Fibroblast of lung (primary cell): Measurements from ENCODE around the gene CD226. TPM values are rescaled to one million over a fixed set of nuclear protein-coding genes. Genes with fewer than 3 reads are reported as not detected.

Experiments used
- DNase-seq, 2 donors: peaks; one replicate each; pipeline versions ENCODE4 v3.0.0 to v3.0.0-alpha.2; 2010; ENCODE audit warnings: low read depth in 2 of 2
- H2AFZ ChIP-seq: 2 replicates; pipeline ENCODE4 v1.5.1; 2012; ENCODE audit warnings: low read length, control low read depth, inconsistent platforms
- H3K27ac ChIP-seq: 2 replicates; pipeline ENCODE4 v1.5.1; 2011; ENCODE audit warnings: low read length, control low read depth; ENCODE audit not compliant: insufficient read depth
- H3K27me3 ChIP-seq: 2 replicates; pipeline ENCODE4 v1.5.1; 2011; ENCODE audit warnings: mild to moderate bottlenecking, low read length; ENCODE audit not compliant: control insufficient read depth, insufficient read depth
- H3K36me3 ChIP-seq: 2 replicates; pipeline ENCODE4 v1.5.1; 2011; ENCODE audit warnings: low read length; ENCODE audit not compliant: control insufficient read depth, insufficient read depth
- H3K4me1 ChIP-seq: 2 replicates; pipeline ENCODE4 v1.5.1; 2011; ENCODE audit warnings: low read length; ENCODE audit not compliant: control insufficient read depth, insufficient read depth; ENCODE audit errors: extremely low read depth
- H3K4me2 ChIP-seq: 2 replicates; pipeline ENCODE4 v1.5.1; 2011; ENCODE audit warnings: low read length, control low read depth; ENCODE audit not compliant: insufficient read depth; ENCODE audit errors: extremely low read depth
- H3K4me3 ChIP-seq, 4 experiments: fragments of 200-600 bp in 1 of 4; sonication (generic) in 1 of 4; replicated peaks in 1 of 4; 2 replicates each; pipeline ENCODE4 v1.5.1; 2011 to 2016; ENCODE audit warnings: low read length in 4 of 4, low read depth in 3 of 4, mild to moderate bottlenecking in 3 of 4, control low read depth in 2 of 4, inconsistent platforms in 1 of 4, mixed read lengths in 1 of 4; ENCODE audit not compliant: insufficient read depth in 1 of 4; ENCODE audit errors: control extremely low read depth in 1 of 4
- H3K79me2 ChIP-seq: 2 replicates; pipeline ENCODE4 v1.5.1; 2012; ENCODE audit warnings: mild to moderate bottlenecking, low read length, inconsistent platforms; ENCODE audit not compliant: control insufficient read depth, insufficient read depth
- H3K9ac ChIP-seq: 2 replicates; pipeline ENCODE4 v1.5.1; 2011; ENCODE audit warnings: mild to moderate bottlenecking, low read length, control low read depth; ENCODE audit not compliant: insufficient read depth
- H3K9me3 ChIP-seq: 2 replicates; pipeline ENCODE4 v1.5.1; 2012; ENCODE audit warnings: low read depth, low read length; ENCODE audit not compliant: control insufficient read depth, insufficient read depth
- H4K20me1 ChIP-seq: 2 replicates; pipeline ENCODE4 v1.5.1; 2011; ENCODE audit warnings: low read length; ENCODE audit not compliant: control insufficient read depth, insufficient read depth; ENCODE audit errors: extremely low read depth
- EZH2 ChIP-seq: IDR thresholded peaks from 2 replicates; pipeline ENCODE4 v1.5.1; 2012; ENCODE audit warnings: low read length, control low read depth, mild to moderate bottlenecking; ENCODE audit errors: missing control alignments
- polyA plus RNA-seq, 2 donors: library from polyadenylated mRNA; depleted of rRNA in 1 of 2; stranded (reverse) in 1 of 2; unstranded in 1 of 2; fragments of >200 nt; gene quantifications; 2 replicates each; pipeline ENCODE4 v1.2.1, GENCODE V29; 2011 to 2012; ENCODE audit warnings: missing spikeins in 1 of 2
- total RNA-seq: library from RNA; depleted of rRNA; stranded (reverse); fragments of >200 nt; gene quantifications from 2 replicates; pipeline ENCODE4 v1.2.1, GENCODE V29; 2014
- TF ChIP-seq, protein P1 (sequence below), 2 donors: IDR thresholded peaks in 1 of 2; conservative IDR thresholded peaks in 1 of 2; 1 replicate in 1 of 2; 2 replicates in 1 of 2; pipeline ENCODE4 v1.5.1; 2011 to 2012; ENCODE audit warnings: low read length in 2 of 2, control low read depth in 1 of 2, inconsistent platforms in 1 of 2, low read depth in 1 of 2, mild to moderate bottlenecking in 1 of 2

The CD226 gene
- total and polyA plus RNA-seq, 2 donors (not counting 1 experiment from before 2014, with no cell fraction given) = 0.33 to 0.42 TPM

DNA sequence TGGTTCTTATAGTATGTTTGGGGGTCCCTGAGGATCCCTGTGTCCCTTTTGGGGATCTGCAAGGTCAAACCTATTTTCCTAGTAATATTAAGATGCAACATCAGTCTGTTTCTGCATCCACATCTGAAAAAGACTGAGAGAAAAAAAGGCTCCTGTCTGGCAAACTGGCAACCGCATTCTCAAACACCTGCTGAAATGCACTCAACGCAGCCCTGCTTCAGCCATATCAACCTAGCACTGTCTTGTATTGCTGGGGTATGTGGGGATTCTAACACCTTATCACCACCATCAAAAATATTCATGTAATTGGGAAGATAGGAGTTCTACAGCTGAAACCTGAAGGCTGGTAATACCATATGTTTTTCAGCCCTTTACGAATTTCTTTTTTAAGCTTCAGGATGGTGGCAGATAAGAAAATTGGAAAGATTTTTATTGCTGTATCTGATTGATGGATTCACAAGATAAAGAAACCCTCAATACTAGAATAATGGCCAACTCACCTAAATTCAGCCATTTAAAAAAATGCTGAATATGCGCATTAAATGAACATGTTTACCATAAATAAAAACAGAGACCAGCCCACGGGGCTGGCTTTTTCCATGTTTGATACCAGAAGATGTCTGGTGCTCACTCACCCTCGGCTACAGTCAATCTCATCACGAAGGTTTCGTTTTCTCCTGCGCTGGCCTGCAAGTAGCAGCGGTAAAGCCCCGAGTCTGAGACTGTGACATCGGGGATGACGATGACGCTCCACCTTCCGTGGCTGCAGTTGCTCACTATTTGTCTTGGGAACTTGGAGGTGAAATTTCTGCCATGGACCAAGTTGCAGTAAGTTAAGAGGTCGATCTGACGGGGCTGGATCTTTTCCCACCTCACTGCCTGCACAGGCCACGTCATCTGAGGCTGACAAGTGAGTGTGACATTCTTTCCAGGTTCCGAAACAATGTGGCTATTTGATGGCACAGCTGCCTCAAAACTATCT lies 52.3 kb downstream of the CD226 start:
- Histone ChIP-seq H3K4me3 (no peak overlapping the region), H3K27me3 (no peaks in the 10 kb centered on the region), H3K36me3 (no peaks in the 10 kb centered on the region), H3K4me2 (no peak overlapping the region), H3K9me3 (no peaks in the 10 kb centered on the region), H3K79me2 (no peaks in the 10 kb centered on the region), H2AFZ (no peak overlapping the region), H4K20me1 (no peaks in the 10 kb centered on the region), H3K4me1 (no peaks in the 10 kb centered on the region), H3K27ac (no peak overlapping the region), H3K9ac (no peak overlapping the region)
- DNase-seq = no peak
- TF ChIP-seq, protein P1, sequence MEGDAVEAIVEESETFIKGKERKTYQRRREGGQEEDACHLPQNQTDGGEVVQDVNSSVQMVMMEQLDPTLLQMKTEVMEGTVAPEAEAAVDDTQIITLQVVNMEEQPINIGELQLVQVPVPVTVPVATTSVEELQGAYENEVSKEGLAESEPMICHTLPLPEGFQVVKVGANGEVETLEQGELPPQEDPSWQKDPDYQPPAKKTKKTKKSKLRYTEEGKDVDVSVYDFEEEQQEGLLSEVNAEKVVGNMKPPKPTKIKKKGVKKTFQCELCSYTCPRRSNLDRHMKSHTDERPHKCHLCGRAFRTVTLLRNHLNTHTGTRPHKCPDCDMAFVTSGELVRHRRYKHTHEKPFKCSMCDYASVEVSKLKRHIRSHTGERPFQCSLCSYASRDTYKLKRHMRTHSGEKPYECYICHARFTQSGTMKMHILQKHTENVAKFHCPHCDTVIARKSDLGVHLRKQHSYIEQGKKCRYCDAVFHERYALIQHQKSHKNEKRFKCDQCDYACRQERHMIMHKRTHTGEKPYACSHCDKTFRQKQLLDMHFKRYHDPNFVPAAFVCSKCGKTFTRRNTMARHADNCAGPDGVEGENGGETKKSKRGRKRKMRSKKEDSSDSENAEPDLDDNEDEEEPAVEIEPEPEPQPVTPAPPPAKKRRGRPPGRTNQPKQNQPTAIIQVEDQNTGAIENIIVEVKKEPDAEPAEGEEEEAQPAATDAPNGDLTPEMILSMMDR (conservative IDR thresholded peaks at IDR 0.05 in 1 of 2, IDR thresholded peaks at IDR 0.05 in 1 of 2; ENCODE audit: low read depth in 1 of 2, low read length in 2 of 2) = no peak
- TF ChIP-seq EZH2 = no peak

DNA sequence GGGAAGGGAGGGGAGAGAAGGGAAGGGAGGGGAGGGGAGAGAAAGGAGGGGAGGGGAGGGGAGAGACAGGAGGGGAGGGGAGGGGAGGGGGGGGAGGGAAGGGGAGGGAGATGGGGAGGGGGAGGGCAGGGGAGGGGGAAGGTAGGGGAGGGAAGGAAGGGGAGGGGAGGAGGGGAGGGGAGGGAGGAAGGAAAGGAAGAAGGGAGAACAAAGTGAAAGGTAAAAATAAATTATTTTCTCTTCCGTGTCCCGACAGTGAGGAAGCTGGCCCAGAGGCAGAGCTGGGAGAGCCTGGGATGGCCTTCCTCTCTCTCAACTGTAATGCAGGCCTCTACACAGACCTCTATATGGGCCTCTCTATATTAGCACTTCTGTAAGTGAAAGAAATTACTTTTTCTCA lies 53.2 kb downstream of the CD226 start:
- TF ChIP-seq EZH2 = no peak
- Histone ChIP-seq H3K4me1 (no peaks in the 10 kb centered on the region), H3K9ac (no peak overlapping the region), H3K27me3 (no peaks in the 10 kb centered on the region), H3K27ac (no peak overlapping the region), H3K4me3 (no peak overlapping the region), H3K4me2 (no peak overlapping the region), H4K20me1 (no peaks in the 10 kb centered on the region), H2AFZ (no peak overlapping the region), H3K79me2 (no peaks in the 10 kb centered on the region), H3K9me3 (no peaks in the 10 kb centered on the region), H3K36me3 (no peaks in the 10 kb centered on the region)
- DNase-seq = no peak

DNA sequence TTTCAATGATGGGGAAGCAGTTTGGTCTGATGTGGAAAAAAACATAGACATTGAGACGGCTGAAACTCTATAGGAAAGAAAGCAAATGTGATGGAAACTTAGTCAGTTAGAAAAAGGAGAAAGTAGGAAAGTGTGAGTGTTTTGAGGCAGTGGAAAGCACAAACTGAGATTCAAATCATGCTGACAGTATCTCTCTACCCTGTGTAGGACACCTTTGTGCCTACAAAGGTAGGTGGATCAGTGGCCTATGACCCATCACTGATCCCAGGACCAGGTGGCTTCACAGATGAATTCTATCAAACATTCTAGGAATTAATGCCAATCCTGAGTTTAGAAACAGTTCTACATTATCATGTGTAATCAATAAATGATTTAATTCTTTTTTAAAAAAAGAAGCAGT lies 57.1 kb downstream of the CD226 start:
- no peaks in the 10 kb centered on the region for H3K4me1 ChIP-seq
- no peaks in the 10 kb centered on the region for H3K79me2 ChIP-seq
- H3K27ac ChIP-seq = no peak overlapping the region
- no peaks in the 10 kb centered on the region for H3K36me3 ChIP-seq
- TF ChIP-seq EZH2 = no peak
- TF ChIP-seq, protein P1 (conservative IDR thresholded peaks at IDR 0.05 in 1 of 2, IDR thresholded peaks at IDR 0.05 in 1 of 2; ENCODE audit: low read depth in 1 of 2, low read length in 2 of 2) = no peak
- H3K9ac ChIP-seq = no peak overlapping the region
- no peak overlapping the region for H3K4me3 ChIP-seq
- no peak for DNase-seq
- H3K27me3 ChIP-seq = no peaks in the 10 kb centered on the region
- H2AFZ ChIP-seq = no peak overlapping the region
- H3K4me2 ChIP-seq = no peak overlapping the region
- no peaks in the 10 kb centered on the region for H4K20me1 ChIP-seq
- no peaks in the 10 kb centered on the region for H3K9me3 ChIP-seq
